Measurements from ENCODE around the gene ETFB.

The ETFB gene

GRCh38 chr19:51331193-51331592 is 35.0 kb downstream of the ETFB start:
- in situ Hi-C loops (cut with HindIII; ENCODE audit: low sequenced_read_pairs): no loop called here

- in situ Hi-C loops (cut with HindIII; ENCODE audit: low sequenced_read_pairs): no loop called here
These were observed 35.8 kb downstream of the ETFB start for GRCh38 chr19:51330366-51330765.

- in situ Hi-C loops (cut with HindIII; ENCODE audit: low sequenced_read_pairs): no loop called here
These were observed 36.8 kb downstream of the ETFB start for GRCh38 chr19:51329411-51329810.

GRCh38 chr19:51327066-51328001 is 38.9 kb downstream of the ETFB start:
- in situ Hi-C loops (cut with HindIII; ENCODE audit: low sequenced_read_pairs): no loop called here

- in situ Hi-C loops (cut with HindIII; ENCODE audit: low sequenced_read_pairs): no loop called here
These were observed 39.7 kb downstream of the ETFB start for GRCh38 chr19:51326216-51327065.

- in situ Hi-C loops (cut with HindIII; ENCODE audit: low sequenced_read_pairs): no loop called here
These were observed 40.8 kb downstream of the ETFB start for GRCh38 chr19:51325161-51325976.

- in situ Hi-C loops (cut with HindIII; ENCODE audit: low sequenced_read_pairs): no loop called here
These were observed 42.1 kb downstream of the ETFB start for GRCh38 chr19:51324167-51324481.

- in situ Hi-C loops (cut with HindIII; ENCODE audit: low sequenced_read_pairs): no loop called here
These were observed 42.6 kb downstream of the ETFB start for GRCh38 chr19:51323481-51324166.

- in situ Hi-C loops (cut with HindIII; ENCODE audit: low sequenced_read_pairs): no loop called here
These were observed 44.4 kb downstream of the ETFB start for GRCh38 chr19:51321799-51322198.

- in situ Hi-C loops (cut with HindIII; ENCODE audit: low sequenced_read_pairs): no loop called here
These were observed 45.9 kb downstream of the ETFB start for GRCh38 chr19:51320280-51320657.

- in situ Hi-C loops (cut with HindIII; ENCODE audit: low sequenced_read_pairs): no loop called here
These were observed 46.4 kb downstream of the ETFB start for GRCh38 chr19:51319649-51320279.

- in situ Hi-C loops (cut with HindIII; ENCODE audit: low sequenced_read_pairs): no loop called here
These were observed 47.2 kb downstream of the ETFB start for GRCh38 chr19:51318687-51319648.

- in situ Hi-C loops (cut with HindIII; ENCODE audit: low sequenced_read_pairs): no loop called here
These were observed 48.2 kb downstream of the ETFB start for GRCh38 chr19:51317968-51318367.

GRCh38 chr19:51317376-51317775 is 48.8 kb downstream of the ETFB start:
- in situ Hi-C loops (cut with HindIII; ENCODE audit: low sequenced_read_pairs): no loop called here

- in situ Hi-C loops (cut with HindIII; ENCODE audit: low sequenced_read_pairs): no loop called here
These were observed 49.5 kb downstream of the ETFB start for GRCh38 chr19:51316688-51317087.

- in situ Hi-C loops (cut with HindIII; ENCODE audit: low sequenced_read_pairs): no loop called here
These were observed 54.6 kb downstream of the ETFB start, which contains the start of gene IGLON5 for GRCh38 chr19:51311351-51312257. TSS of gene IGLON5 (plus strand) at chr19:51311644. CDS start at chr19:51311848, 204 bp downstream.

GRCh38 chr19:51305479-51305878 is 60.7 kb downstream of the ETFB start:
- in situ Hi-C loops (cut with HindIII; ENCODE audit: low sequenced_read_pairs): no loop called here

GRCh38 chr19:51301266-51301665 is 64.9 kb downstream of the ETFB start:
- in situ Hi-C loops (cut with HindIII; ENCODE audit: low sequenced_read_pairs): no loop called here
